Measurements from ENCODE around the gene ZIC1.

DNA sequence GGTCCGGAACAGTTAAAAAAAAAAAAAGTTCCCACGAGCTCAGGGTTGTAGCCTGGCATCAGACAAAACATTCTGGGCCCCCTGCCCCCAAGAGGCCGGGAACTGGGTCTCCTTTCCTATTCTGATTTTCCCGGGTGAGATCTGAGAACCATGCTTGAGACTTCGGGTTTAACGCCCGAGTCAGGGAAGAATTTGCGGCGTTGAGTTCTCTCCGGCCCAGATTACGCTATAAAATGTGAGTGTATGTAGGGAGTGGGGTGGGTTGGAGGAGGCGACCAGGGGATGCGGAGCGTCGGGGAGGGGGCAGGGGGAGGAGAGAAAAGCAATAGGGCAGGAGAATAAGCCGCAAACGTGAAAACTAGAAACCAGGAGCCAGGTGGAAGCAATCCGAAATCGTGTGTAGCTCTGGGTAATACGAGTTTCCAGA lies 2.7 kb downstream of the ZIC1 start:
- TF ChIP-seq, protein P1, sequence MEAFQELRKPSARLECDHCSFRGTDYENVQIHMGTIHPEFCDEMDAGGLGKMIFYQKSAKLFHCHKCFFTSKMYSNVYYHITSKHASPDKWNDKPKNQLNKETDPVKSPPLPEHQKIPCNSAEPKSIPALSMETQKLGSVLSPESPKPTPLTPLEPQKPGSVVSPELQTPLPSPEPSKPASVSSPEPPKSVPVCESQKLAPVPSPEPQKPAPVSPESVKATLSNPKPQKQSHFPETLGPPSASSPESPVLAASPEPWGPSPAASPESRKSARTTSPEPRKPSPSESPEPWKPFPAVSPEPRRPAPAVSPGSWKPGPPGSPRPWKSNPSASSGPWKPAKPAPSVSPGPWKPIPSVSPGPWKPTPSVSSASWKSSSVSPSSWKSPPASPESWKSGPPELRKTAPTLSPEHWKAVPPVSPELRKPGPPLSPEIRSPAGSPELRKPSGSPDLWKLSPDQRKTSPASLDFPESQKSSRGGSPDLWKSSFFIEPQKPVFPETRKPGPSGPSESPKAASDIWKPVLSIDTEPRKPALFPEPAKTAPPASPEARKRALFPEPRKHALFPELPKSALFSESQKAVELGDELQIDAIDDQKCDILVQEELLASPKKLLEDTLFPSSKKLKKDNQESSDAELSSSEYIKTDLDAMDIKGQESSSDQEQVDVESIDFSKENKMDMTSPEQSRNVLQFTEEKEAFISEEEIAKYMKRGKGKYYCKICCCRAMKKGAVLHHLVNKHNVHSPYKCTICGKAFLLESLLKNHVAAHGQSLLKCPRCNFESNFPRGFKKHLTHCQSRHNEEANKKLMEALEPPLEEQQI (IDR thresholded peaks at IDR 0.05), result no peak
- TF ChIP-seq ZFP30 (CRISPR knock-in tag; IDR thresholded peaks at IDR 0.05; ENCODE audit: borderline replicate concordance) (no peak), RBBP5 (IDR thresholded peaks at IDR 0.05; ENCODE audit: borderline replicate concordance, insufficient read depth, low read length, poor library complexity, severe bottlenecking) (no peak), CTCF (IDR thresholded peaks at IDR 0.05 in 2 of 3, conservative IDR thresholded peaks at IDR 0.05 in 1 of 3; ENCODE audit: insufficient read depth in 2 of 3, low read depth in 1 of 3, low read length in 3 of 3) (no peak), TBP (optimal IDR thresholded peaks at IDR 0.05; ENCODE audit: low read depth, low read length) (no peak), SMARCE1 (IDR thresholded peaks at IDR 0.05) (no peak), SIN3A (IDR thresholded peaks at IDR 0.05; ENCODE audit: borderline replicate concordance in 2 of 2, control insufficient read depth in 1 of 2, low read depth in 2 of 2, low read length in 2 of 2) (no peak), PATZ1 (CRISPR knock-in tag; IDR thresholded peaks at IDR 0.05; ENCODE audit: borderline replicate concordance) (no peak), ZKSCAN8 (CRISPR knock-in tag; IDR thresholded peaks at IDR 0.05) (no peak)
- TF ChIP-seq, protein P2, sequence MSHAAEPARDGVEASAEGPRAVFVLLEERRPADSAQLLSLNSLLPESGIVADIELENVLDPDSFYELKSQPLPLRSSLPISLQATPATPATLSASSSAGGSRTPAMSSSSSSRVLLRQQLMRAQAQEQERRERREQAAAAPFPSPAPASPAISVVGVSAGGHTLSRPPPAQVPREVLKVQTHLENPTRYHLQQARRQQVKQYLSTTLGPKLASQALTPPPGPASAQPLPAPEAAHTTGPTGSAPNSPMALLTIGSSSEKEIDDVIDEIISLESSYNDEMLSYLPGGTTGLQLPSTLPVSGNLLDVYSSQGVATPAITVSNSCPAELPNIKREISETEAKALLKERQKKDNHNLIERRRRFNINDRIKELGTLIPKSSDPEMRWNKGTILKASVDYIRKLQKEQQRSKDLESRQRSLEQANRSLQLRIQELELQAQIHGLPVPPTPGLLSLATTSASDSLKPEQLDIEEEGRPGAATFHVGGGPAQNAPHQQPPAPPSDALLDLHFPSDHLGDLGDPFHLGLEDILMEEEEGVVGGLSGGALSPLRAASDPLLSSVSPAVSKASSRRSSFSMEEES (CRISPR knock-in tag; IDR thresholded peaks at IDR 0.05), result no peak
